Colon (tissue), 2 donors: ENCODE results near the gene SEMA3F.
A peak's percentile ranks its signal among the peaks of the same experiment; 100 is the strongest.

ENCODE experiments used
- FAIRE-seq: peaks from 2 replicates; lab custom pipeline; 2012; peaks lifted over from hg19 to GRCh38; lab: Jason Lieb, UNC
- donor health status: control.
- donor health status: control.

Gene SEMA3F

DNA sequence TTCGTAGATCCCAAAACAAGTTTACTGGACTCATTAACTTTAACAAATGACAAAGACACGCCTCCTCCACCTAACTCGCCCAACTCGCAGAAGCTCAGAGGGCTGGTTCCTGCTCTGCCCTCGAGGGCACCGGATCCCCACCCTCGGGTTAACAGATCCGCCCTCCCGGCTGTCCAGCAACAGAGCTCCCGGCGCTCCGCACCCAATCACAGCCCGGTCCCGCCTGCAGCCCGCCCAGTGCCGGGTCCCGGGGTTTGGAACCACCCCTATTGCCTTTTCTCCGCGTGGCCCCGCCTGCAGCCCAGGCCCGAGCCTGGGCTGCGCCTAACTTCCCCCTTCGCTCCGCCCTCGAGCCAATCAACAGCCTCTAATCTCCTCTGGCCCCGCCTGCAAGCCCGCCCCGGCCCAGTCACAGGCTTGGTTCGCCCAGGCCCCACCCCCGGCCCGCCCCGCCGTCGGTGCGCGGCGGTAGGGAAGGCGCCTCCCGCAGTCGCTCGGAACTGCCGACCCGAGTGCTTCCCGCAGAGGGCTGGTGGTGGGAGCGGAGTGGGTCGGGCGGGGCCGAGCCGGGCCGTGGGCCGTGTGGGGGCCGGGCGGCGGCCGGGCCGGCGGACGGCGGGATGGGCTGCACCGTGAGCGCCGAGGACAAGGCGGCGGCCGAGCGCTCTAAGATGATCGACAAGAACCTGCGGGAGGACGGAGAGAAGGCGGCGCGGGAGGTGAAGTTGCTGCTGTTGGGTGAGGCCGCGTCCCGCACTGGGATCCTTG is 80.8 kb downstream of the SEMA3F start, which contains the start of gene GNAI2:
TSS of gene GNAI2 (plus strand) at position 489 of the 768 bp plus-strand sequence. CDS start at position 621, 132 bp downstream.
- peak; percentile 94 for FAIRE-seq

DNA sequence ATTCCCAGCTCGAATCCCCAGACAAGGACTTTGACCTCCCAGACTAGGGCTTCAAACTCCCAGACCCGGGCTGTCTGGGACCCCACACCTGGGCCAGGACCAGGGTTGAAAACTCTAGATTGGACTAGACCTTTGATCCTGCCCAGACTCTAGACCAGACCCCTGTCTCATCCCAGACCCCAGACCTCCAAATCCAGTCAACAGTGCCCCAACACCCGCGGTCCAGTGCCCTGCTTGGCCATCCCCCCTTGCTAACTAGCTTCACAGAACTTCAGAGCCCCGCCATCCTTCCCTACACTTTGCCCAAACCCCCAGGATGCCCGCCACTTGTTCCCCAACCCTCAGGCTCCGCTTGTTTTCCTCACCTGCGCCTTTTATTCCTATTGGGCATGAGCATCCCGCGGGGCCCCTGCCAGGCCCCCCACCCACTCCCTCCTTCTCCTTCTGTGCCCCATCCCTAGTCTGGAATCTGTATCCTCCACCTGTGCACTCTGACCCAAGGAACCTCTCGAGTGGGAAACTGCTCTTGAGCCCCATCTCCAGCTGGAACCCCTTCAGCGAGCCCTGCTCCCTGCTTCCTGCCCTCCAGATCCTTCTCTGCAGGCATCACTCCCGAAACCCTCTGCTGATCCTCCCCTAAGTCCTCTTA is 81.5 kb downstream of the SEMA3F start:
- no peak for FAIRE-seq

DNA sequence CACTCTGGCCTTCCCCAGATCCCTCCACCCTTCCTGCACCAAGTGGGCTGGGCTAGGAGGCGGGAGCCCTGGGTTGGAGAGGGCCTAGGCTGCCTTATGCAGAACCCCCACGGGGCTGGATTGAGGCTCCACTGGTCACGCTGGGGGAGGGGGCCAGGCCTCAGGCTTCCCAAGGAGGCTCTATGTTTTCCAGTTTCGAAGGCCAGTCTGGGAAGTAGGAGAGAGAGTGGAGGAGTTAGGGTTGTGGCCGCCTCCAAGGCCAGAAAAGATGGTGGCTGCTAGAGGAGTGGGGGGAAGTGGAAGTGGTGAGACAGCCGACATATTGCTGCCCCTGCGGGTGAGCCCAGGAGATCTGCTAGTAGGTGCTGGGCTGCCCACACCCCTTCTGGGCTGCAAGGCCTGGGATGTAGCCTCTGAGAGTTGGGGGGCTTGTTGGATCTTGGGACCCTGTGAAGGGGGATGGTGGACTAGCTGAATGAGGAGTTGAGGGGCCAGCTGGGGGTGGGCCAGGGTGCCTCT is 82.1 kb downstream of the SEMA3F start:
- no peak for FAIRE-seq

DNA sequence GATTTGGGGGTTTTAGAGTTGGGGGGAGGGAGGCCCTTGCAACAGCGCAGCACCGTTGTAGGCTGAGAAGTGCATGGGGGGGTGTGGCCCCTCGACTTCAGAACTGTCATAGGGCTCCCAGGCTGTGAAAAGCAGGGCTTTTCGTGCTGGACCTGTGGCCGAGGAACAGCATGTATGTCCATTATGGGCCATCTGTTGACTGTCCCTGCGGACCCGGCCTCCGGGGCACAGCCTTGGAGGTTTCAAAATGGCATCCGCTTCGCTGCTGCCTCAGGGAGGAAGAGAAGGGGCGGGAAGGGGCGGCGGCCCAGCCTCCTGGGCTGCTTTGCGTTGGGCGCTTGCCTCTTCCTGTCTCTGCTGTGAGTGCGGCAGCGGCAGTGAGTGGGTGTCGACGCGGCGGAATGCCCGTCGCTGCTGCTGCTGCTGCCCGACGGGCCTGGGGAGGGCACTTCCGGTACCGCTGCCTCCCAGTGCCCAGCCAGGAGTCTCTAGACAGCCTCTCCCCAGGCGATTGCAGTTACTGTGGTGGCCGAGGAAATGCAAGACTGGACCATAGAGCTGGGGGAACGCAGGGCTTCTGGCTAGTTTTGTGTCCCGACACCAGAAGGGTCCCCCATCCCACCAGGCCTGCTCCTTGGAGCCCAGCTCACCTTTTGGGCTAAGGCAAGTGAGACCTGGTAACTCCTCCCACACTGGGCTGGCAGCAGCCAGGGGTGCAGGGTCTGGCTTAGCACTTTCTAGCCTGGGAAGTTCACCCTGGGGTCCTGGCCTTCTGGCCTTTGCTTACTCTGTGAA is 82.8 kb downstream of the SEMA3F start:
- FAIRE-seq, result no peak

DNA sequence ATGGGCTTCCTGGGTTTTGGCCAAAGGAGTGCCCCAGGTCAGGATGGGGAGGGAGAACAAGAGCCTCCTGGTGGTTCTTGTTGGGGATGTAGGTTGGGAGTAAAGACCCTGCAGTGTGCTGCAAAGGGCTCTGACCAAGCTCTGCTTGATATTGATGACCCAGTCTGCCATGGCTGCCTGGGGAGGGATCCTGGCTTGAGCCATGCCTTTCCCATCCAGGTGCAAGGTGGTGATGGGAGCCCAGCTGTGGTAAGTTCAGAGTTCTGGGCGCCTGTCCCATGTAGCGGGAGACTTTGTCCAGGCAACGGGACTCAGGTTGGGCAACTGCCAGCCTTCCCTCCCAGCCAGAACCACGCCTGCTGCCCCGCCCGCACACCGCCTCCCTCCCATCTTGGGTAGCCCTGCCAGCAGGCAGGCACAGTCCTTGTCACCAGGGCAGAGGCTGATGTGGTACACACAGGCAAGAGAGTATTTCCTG is 83.5 kb downstream of the SEMA3F start:
- FAIRE-seq, result no peak
